GM18502 (cell line): ENCODE results near the gene TAS2R31.
"Not testable (repeated sequence)": the region's sequence is repeated elsewhere in the genome, so short reads cannot be mapped to it uniquely, and the experiment has no call there.

Source experiments
- ATAC-seq: cut with Tn5 transposase; IDR thresholded peaks from one replicate; pipeline ENCODE4 v1.9.1; 2021; ENCODE audit warnings: mild to moderate bottlenecking; ENCODE audit not compliant: unreplicated experiment, poor library complexity

TAS2R31 gene, protein sequence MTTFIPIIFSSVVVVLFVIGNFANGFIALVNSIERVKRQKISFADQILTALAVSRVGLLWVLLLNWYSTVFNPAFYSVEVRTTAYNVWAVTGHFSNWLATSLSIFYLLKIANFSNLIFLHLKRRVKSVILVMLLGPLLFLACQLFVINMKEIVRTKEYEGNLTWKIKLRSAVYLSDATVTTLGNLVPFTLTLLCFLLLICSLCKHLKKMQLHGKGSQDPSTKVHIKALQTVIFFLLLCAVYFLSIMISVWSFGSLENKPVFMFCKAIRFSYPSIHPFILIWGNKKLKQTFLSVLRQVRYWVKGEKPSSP

DNA sequence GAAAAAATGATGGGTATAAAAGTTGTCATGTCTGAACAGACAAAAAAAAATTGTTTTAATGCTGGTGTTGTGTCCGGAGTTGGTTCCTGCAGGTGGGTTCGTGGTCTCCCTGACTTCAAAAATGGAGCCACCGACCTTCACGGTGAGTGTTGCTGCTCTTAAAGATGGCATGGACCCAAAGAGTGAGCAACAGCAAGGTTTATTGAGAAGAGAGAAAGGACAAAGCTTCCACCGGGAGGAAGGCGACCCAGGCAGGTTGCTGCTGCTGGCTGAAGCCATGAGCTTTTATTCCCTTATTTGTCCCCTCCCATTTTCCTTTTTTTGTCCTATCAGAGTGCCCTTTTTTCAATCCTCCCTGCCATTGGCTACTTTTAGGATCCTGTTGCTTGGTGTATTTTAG lies at the start of gene TAS2R31:
Gene TAS2R31, minus strand, starts transcription at position 101 of the 400 bp plus-strand sequence. Its CDS starts 72 bp downstream, at position 29.
- ATAC-seq = no peak

DNA sequence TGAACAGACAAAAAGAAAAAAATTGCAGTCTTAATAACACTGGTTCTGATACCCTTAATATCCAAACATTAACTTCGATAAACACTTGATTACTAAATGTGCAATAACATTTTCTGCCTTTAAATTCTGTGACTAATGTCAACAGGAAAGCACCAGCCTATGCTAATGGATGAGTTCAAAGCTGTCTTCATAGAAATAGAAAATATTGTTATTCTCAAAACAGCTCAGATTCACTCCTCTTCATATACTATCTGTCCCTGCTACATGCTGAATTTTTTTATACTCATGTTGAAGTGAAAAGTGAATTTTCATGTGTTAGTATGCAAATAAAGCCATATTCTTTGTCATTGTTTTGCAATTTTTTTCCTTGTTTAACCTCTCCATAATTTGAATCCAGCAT lies 47.0 kb upstream of the TAS2R31 start:
- no peak for ATAC-seq

DNA sequence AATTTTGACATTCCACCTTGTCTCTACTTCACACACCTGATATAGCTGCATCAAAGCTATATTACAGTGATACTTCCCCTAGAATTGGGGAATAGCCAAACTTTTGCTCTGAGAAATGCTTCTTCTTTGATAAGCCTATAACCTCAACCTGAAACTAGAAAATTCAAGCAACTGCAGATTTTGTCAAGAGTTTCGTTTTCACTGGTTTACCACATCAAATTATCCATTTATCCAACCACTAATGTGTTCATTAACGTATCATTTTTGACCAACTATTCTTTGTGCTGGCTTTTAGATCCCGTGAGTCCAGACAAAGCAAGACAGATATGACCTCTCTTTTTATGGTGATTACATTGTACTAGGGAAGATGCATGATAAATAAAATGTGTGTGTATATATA lies 44.4 kb upstream of the TAS2R31 start:
- no peak for ATAC-seq

DNA sequence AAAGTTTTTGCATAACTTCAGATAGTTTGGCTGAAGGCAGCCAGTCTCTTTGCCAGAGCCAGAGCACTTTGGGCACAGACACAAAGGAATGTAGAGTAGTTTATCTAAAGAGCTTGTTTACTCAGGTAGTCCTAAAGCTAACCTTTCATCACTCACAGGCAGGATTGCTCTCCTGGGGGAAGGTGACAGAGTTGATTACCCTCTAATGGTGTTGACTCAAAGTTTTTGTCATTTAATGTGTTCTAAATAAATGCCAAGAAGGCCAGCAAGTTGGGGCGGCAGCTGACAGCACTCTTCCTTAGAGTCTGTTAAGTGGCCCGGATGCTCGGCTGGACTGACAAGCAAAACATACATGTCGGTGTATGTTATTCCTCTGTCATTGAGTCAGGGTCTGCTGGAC lies 40.2 kb upstream of the TAS2R31 start:
- no peak for ATAC-seq

DNA sequence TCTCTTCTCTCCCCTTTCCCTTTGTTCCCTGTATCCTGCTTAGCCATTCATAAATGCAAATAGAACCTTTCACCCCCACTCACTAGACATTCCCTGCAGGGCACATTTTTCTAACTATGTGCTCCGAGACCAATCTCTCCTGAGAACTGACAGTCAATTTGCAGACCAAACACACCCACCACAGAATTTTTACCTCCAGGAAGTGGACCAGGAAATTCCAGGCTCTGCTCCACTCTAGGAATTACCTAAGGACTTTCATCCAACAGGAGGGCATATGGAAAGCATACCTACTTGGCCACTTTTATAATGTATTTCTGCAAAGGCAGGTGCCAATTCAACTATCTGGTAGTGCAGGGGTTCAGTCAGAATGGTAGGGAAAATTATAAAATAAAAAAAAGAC lies 39.8 kb upstream of the TAS2R31 start:
- ATAC-seq = no peak

DNA sequence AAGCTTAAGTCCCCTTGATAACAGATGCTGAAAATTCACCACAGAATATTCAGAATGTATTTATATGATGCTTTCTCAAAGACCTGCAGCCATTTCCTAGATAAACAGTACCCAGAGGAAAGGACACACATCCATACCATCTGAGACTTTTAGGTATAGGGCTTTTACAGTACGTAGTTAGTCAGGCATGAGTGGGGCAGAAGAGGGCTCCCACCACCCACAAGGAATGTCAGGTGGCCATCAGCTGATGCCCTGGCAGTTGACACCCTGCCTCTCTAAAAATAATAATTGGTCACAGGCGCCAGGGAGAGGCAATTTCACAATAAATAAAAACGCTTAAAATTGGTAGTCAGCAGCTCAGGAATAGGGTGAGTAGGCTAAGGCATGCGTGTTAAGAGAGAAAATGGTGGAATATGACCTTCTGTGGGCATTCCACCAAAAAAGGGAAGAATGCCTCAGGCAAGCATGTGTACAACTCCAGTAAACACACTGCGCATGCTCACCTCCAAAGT lies 38.7 kb upstream of the TAS2R31 start:
- no peak for ATAC-seq

DNA sequence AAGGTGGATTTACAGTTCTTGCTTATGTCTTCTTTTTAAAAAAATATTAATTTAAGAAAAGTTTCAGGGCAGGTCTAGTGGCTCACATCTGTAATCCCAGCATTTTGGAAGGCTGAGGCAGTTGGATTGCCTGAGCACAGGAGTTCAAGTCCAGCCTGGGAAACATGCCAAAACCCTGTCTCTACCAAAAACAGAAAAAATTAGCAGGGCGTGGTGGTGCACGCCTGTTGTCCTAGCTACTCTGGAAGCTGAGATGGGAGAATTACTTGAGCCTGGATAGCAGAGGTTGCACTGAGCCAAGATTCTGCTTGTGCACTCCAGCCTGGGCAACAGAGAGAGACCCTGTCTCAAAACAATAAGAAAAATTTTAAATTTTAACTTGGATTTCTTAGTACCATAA lies 36.3 kb upstream of the TAS2R31 start:
- ATAC-seq = no peak

DNA sequence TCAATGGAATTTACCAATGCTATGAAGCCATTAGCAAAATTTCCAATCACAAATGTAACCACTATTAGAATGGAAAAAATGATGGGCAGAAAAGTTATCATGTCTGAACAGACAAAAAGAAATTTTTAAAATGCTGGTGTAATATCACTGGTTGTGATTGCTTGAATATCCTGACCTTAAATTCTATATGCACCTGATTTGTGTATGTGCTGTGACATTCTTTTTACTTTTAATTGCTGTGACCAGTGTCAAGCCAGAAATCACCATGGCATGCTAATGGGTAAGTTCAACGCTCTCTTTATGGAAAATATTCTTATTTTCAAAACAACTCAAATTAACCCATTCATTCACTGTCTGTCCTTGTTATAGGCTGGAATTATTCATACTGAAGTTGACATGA lies 31.0 kb upstream of the TAS2R31 start, which contains the start of gene TAS2R46:
Gene TAS2R46, minus strand, starts transcription at position 101 of the 400 bp plus-strand sequence. Its CDS starts 0 bp downstream, at position 101.
- ATAC-seq = not testable (repeated sequence)

DNA sequence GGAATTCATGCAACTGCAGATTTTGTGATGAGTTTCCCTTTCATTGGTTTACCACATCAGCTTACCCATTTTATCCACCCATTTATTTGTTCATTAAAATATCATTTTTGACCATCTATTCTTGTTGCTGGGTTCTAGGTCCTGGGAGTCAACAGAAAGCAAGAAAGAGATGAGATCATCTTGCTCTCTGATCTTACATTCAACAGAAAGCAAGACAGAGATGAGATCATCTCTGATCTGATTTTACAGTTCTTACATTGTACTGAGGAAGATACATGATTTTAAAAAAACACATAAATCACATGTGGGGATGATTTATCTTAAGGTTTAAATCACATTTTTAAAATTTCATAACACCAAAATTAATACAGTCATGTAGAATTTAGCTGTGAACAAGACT lies 28.6 kb upstream of the TAS2R31 start:
- ATAC-seq = no peak

DNA sequence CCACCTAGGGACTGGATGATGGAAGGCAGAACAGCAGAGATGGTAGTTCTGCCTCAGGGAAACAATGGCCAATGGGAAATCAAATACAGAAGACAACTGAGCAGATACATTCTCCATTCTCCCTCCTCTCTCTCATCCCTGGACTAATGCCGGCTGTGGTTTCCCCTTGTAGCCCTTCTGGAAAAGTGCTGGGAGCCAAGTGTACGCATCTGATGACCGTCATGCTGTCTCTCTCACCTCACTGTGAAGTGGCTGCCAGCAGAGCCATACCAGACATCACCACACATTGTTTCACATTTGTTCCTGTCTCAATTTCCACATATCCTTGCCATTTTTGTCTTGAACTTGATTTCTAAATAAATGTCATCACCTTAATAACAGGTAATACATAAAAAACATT lies 27.8 kb upstream of the TAS2R31 start:
- no peak for ATAC-seq

DNA sequence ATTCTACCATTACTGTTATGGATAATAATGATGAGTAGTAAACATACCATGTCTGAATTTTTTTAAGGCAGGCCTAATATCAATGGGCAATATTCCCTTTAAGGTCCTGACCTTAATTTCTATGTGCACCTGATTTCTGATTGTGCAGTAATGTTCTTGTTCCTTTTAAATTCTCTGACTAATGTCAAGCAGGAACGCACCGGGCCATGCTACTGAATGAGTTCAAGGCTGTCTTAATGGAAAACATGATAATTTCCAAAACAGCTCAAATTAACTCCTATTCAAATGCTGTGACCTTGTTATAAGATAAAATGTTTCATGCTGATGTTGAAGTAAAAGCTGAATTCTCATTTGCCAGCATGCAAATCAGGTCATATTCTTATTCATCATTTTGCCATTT lies 24.1 kb upstream of the TAS2R31 start:
- no peak for ATAC-seq

DNA sequence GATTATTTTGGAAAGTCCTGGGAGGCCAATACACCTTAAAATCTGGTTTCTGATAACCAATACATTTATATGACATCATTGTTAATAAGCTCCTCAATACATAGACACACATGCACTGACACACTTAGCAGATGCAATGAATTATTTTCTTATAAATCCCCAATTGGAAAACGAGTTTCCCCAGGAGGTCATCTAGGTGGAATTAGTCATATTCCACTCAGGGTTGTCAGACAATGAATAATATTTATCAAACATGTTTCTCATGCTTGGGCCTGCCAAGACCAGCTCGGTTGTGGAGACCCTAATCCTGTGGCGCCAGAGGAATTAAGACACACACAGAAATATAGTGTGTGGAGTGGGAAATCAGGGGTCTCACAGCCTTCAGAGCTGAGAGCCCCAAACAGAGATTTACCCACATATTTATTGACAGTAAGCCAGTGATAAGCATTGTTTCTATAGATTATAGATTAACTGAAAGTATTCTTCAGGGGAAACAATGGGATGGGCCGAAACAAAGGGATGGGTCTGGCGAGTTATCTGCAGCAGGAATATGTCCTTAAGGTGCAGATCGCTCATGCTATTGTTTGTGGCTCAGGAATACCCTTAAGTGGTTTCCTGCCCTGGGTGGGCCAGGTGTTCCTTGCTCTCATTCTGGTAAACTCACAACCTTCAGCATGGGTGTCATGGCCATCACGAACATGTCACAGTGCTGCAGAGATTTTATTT lies 18.8 kb upstream of the TAS2R31 start:
- ATAC-seq = not testable (repeated sequence)

DNA sequence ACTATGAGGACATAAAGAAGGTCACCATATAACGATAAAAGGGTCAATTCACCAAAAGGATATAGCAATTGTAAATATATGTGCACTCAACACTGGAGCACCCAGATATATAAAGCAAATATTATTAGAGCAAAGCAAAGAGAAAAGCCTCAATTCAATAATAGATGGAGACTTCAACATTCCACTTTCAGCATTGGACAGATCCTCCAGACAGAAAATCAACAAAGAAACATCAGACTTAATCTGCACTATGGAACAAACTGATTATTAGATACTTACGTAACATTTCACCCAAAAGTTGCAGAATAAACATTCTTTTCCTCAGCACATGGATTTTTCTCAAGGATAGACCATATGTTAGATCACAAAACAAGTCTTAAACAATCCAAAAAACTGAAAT lies 10.2 kb upstream of the TAS2R31 start:
- not testable (repeated sequence) for ATAC-seq

DNA sequence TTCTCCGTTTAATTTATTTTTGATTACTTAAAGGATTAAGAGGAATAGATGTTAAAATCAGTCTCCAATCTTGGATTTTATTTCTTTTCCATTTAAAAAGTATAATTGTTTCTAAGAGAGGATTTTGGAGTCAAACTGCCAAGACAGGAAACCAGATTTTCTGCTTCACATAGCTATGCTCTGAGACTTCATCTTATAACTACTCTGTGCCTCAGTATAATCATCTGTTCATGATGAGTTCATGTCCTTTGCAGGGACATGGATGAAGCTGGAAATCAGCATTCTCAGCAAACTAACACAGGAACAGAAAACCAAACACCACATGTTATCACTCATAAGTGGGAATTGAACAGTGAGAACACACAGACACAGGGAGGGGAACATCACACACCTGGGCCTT lies 9.0 kb upstream of the TAS2R31 start:
- ATAC-seq = no peak

DNA sequence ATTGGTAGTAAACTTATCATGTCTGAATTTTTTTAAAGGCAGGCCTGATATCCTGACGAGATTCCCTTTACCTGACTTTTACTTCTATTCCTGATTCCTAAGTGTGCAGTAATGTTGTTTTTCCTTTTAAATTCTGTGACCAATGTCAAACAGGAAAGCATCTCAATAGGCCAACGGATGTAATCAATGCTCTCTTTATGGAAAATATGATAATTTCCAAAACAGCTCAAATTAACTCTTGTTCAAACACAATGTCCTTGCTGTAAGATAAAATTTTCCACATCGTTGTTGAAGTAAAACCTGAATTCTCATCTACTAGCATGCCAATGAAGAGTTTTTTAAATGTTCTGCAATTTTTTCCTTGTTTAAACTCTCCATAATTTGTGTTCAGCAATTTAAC lies 8.0 kb upstream of the TAS2R31 start:
- ATAC-seq = no peak

DNA sequence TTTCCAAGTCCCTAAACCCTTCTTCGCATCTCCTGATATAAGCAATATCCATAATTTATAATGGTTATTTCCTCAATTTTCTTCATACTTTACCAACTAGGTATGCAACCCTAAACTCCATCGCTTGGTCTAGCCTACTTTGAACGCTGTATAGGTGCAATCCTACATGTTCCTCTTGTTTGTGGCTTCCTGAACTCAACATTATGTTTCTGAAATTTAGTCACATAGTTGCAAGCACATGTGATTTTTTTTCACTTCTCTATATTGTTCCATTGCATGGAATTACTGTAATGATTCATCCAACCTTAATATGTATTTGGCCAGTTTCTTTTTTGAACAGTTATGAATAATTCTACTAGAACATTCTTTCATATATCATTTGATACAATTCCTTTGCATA lies 2.8 kb upstream of the TAS2R31 start:
- ATAC-seq = peak; percentile 60

DNA sequence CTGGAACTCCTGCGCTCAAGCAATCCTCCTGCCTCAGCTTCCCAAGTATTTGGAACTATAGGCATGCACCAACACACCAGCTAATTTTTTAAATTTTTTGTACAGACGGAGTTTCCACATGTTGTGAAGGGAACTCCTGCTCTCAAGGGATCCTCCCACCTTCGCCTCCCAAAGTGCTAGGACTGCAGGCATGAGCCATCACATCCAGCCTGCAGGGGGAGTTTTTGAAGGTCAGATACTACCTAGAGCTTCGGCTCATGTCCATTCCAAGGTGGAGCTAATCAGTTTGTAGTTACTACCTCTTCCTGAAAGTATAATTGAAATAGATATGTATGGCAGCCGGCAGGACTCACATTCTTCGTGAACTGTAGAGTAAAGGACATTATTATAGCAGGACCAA lies 5.1 kb downstream of the TAS2R31 start:
- no peak for ATAC-seq

DNA sequence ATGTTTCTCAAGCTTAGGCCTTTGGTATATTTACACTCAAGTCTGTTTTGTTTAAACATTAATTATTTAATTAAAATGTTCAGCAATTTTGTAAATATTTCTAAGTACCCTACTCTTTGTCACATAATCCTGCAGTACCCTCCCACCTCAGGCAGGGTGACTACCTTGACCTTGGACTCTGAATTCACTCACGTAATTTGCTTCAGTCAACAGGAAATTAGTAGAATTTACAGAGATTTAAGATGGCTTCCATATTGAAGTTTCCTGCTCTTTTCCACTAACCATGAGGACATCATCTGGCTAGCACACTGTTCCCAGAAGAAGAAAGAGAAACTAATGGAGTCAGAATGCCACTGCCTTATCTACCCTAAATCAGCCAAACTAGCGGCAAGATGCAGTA lies 7.8 kb downstream of the TAS2R31 start:
- ATAC-seq = no peak

DNA sequence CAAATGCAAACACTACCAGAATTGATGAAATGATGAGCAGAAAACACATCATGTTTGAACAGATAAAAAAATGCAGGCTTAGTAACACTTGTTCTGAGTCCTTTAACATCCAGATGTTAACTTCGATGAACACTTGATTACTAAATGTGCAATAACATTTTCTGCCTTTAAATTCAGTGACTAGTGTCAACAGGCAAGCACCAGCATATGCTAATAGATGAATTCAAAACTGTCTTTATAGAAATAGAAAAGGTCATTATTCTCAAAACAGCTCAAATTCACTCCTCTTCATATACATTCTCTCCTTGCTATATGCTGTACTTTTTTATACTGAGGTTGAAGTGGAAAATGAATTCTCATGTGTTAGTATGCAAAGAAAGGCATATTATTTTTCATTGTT lies 8.7 kb downstream of the TAS2R31 start, which contains the start of gene TAS2R19:
Gene TAS2R19, minus strand, starts transcription at position 101 of the 400 bp plus-strand sequence. Its CDS starts 49 bp downstream, at position 52.
- no peak for ATAC-seq

DNA sequence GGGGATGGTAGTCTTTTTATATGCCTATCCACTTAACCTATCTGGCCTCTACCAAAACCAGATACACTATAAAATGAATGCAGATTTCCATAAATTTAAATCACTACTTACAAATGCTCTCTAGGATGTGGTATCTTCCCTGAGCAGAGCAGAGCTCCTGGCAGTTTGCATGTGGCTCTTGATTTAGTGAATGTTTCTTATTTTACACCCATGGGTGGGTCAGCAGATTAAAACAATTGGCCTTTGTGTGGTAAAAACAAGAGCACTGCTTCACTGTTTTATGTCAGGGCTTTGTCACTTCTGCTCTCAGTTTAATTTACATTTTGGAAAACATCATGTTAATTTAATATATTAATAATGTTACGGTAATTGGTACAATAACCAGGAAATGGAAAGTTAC lies 14.3 kb downstream of the TAS2R31 start:
- no peak for ATAC-seq

DNA sequence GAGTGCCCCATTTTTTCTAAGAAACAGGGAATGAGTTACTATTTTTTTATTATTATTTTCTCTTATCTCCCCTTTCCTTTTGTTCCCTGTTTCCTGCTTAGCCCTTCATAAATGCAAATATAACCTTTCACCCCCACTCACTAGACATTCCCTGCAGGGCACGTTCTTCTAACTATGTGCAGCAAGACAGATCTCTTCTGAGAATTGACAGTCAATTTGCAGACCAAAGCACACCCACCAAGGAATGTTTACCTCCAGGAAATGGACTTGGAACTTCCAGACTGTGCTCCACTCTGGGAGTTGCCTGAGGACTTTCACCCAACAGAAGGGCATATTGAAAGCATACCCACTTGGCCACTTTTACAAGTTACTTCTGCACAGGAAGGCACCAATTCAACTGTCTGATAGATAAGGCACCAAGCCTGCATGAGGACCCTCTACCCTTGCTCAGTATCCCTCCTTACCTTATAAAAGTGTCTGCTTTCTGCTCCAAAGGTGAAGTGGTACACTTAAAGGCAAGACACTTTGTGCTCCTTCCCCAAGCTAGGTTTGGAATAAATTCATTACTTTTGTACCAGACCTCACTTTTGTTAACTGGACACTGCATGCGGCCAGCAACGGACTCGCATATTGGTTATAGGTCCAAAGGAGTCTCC lies 15.3 kb downstream of the TAS2R31 start:
- no peak for ATAC-seq
